AG09309 (cell line): ENCODE measurements around the gene SLC16A3.

Experiments used
- DNase-seq: peaks from one replicate; pipeline ENCODE4 v3.0.0-alpha.2; 2010; ENCODE audit warnings: low read depth
- H3K4me3 ChIP-seq: 2 replicates; pipeline ENCODE4 v1.5.1; 2011; ENCODE audit warnings: mild to moderate bottlenecking, low read depth, low read length, moderate library complexity; ENCODE audit not compliant: control insufficient read depth
- TF ChIP-seq, protein P1 (sequence below): IDR thresholded peaks from 2 replicates; pipeline ENCODE4 v1.5.1; 2011; ENCODE audit warnings: mild to moderate bottlenecking, low read depth, low read length, inconsistent platforms; ENCODE audit not compliant: insufficient read depth, control insufficient read depth; ENCODE audit errors: missing control alignments

SLC16A3 gene

DNA sequence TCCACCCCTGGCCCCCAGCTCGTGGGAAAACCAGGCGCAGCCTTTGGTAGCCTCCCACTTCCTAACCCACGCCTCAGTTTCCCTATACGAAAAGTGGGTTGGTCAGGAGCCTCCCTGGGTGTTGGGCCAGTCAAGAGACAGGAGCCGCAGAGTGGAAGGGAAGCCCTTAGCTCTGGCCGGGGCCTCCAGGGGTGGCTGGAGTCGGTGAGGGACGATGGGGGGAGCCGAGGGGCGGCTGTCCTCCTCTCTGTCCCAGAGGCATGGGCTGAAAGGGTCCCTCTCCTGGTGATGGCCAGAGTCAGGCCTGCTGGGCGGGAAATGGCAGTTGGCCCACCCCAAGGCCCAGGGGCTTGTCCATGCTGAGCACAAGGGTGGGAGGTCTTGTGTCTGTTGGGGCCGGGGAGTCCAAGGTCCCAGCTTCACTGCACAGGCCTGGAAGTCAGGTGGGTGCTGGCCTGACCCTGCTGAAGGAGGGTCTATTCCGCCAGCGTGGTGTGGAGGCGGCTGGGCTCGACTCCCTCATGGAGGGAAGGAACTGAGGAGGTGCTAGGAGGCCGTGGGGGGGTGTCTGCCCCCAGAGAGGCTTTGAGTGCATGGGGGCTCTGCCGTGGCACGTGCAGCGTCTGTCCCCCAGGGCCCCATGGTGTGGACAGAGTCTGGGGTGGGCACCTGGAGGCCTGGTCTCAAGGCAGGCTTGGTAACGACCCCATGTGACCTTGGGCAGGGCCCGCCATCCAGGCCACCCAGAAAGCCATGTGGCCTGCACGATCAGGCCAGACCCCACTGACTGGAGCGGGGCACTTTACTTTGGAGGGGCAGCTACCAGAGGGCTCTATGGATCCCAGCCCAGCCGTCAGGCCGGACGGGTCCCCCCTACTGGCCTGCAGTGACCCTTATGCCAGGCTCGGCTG is 1.1 kb downstream of the SLC16A3 start:
- TF ChIP-seq, protein P1, sequence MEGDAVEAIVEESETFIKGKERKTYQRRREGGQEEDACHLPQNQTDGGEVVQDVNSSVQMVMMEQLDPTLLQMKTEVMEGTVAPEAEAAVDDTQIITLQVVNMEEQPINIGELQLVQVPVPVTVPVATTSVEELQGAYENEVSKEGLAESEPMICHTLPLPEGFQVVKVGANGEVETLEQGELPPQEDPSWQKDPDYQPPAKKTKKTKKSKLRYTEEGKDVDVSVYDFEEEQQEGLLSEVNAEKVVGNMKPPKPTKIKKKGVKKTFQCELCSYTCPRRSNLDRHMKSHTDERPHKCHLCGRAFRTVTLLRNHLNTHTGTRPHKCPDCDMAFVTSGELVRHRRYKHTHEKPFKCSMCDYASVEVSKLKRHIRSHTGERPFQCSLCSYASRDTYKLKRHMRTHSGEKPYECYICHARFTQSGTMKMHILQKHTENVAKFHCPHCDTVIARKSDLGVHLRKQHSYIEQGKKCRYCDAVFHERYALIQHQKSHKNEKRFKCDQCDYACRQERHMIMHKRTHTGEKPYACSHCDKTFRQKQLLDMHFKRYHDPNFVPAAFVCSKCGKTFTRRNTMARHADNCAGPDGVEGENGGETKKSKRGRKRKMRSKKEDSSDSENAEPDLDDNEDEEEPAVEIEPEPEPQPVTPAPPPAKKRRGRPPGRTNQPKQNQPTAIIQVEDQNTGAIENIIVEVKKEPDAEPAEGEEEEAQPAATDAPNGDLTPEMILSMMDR: no peak
- peak overlapping the region; percentile 88 for H3K4me3 ChIP-seq
- no peak for DNase-seq

DNA sequence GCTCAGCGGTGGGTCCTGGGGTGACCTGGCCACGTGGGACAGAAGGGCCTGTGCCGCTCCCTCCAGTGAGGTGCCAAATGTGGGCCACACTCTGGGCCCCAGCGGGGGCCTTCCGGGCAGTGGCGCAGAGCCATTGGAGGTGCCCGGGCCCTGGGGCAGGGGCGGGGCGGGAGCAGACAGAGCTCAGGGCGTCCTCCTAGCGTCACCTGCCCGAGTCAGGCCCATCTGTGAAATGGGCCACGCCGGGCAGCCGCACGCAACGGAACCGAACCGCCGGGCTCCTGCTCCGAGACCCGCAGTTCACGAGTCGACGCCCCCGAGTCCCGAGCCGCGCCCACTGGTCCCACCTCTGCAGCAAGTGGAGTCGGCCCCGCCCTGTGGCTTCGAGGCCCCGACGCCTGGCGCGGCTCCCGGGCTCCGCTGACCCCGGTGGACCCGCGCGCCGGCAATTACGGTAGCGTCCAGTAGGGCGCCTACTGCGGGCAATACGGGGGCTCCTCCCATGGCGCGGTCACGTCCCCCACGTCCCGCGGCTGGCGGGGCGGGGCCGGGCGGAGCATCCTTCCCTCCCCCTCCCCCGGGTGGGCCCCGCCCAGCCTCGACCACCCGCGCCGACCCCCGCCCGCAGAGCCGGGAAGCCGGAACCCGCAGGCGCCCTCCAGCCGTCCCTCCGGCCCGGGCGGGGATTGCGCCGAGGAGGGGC is 1.9 kb downstream of the SLC16A3 start:
- DNase-seq: peak; percentile 56
- TF ChIP-seq, protein P1: peak; percentile 36
- H3K4me3 ChIP-seq: peak overlapping the region; percentile 88

DNA sequence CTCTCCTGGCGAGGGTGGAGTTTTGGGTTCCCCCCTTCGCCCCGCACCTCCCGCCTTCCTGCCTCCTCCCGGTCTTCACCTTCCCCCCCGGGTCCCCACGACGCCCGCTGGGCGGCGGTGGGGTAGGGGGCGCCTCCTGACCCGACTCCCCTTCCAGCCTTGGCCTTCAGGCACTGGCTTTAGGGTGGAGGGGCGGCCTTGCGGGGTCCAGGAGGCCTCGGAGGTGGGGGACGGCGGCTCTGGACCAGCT is 2.4 kb downstream of the SLC16A3 start:
- TF ChIP-seq, protein P1: no peak
- peak overlapping the region; percentile 88 for H3K4me3 ChIP-seq
- no peak for DNase-seq

DNA sequence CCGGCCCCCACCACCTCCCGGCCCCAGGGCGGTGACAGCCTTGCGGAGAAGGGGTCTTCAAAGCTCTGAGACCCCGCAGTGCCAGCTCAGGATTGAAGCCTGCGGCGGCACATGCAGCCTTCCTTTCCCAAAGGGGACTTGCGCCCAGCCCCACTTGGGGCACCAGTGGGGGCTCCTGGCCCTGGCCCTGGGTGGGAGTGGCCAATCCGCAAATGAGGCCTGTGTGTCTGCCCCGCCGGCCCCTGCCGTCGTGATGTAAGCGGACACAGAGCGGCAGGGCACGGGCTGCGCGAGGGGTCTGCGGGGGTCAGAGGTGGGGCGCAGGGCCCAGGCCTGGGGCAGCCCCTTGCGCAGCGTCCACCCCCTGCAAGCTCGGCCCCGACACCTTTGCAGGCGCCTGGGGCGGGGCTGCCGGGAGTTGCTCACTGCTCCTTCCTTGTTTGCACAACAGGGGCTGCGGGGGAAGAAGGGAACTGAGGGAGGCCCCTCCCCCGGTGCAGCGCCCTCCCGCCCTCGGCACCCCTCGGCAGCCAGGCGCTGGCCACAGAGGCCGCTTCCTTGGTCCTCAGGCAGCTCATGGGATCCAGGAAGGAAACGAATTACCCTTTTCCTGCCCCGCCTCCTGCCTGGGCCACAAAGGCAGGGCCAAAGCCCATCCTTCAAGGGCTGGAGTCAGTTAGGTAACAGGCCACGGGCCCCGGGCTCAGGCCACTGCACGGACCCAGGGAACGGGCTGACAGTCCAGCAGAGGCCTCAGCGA is 2.9 kb downstream of the SLC16A3 start:
- TF ChIP-seq, protein P1: no peak
- no peak for DNase-seq
- H3K4me3 ChIP-seq: peak overlapping the region; percentile 88

DNA sequence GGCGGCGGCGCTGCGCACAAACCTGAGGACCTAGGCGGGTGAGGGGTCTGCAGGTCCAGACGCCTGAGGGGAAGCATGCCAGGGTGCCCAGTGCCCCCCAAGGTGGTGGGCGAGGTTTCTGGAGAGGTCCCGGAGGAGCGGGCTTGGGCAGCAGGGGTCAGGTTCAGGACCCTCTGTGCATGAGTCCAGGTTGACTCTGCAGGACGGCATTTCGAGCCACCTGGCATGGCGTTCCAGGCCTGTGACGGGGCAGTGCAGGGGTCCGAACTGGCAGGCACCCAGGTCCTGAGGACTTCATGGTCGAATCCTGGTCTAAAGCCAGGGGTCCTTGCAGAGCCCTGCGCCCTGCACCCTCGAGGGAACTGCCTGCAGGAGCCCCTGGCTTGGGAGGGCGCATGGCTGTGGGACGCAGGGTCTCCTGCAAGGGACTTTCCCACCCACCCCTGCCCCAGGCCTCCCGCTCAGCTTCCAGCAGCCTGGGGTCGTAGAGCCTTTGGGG is 3.5 kb downstream of the SLC16A3 start:
- peak overlapping the region; percentile 88 for H3K4me3 ChIP-seq
- DNase-seq: no peak
- TF ChIP-seq, protein P1: no peak

DNA sequence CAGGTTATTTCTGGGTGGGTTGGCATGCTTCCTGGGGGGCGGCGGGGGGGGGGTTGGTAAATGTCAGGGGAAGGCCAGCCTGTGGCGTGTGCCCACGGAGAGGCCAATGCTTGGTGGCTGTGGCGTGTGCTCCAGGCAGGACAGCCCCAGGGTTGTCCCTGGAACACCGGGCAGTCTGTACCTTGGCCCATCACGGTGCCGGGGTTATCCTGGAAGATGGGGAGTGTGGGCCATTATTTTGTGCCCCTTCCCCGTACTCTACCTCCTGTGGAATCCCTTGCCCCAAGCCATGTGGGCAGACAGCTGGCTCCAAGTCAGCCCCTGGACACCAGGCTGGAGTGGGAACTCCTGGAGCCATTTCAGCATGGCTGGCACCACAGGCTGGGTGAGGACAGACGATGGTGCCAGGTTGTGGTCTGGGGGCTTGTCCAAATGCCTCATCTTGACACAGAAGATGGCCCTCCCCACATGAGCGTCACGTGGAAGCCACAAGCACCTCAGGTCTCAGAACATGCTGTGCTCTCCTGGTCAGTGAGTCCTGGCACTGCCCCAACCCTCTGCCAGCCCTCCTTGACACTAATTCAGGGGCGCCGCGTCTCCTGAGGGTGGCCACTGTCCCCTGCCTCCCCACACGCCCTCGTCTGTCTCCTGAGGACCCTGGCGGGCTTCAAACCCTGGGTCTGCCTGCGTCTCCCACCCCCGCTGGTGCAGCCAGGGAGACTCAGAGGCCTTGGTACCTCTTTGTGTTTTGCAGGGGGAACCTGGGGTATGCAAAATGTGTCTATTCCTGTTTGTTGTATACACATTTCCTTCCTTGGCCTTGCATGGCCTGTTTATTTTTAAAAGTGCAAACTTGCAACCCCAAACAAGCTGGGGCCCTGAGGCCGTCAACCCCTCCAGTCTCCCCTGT is 4.3 kb downstream of the SLC16A3 start:
- no peak for DNase-seq
- H3K4me3 ChIP-seq: no peak overlapping the region
- TF ChIP-seq, protein P1: no peak
